Stimulated activated CD8-positive, alpha-beta memory T cell treated with anti-CD3 and anti-CD28 coated beads, Interleukin-4, amount 100 ng/mL, for 48 hours (primary cell): ENCODE measurements around the gene PARP2.
"Not testable (repeated sequence)": the region's sequence is repeated elsewhere in the genome, so short reads cannot be mapped to it uniquely, and the experiment has no call there.

Experiments
- DNase-seq: peaks from one replicate; pipeline ENCODE4 v3.0.0-alpha.2; 2020

PARP2 gene

DNA sequence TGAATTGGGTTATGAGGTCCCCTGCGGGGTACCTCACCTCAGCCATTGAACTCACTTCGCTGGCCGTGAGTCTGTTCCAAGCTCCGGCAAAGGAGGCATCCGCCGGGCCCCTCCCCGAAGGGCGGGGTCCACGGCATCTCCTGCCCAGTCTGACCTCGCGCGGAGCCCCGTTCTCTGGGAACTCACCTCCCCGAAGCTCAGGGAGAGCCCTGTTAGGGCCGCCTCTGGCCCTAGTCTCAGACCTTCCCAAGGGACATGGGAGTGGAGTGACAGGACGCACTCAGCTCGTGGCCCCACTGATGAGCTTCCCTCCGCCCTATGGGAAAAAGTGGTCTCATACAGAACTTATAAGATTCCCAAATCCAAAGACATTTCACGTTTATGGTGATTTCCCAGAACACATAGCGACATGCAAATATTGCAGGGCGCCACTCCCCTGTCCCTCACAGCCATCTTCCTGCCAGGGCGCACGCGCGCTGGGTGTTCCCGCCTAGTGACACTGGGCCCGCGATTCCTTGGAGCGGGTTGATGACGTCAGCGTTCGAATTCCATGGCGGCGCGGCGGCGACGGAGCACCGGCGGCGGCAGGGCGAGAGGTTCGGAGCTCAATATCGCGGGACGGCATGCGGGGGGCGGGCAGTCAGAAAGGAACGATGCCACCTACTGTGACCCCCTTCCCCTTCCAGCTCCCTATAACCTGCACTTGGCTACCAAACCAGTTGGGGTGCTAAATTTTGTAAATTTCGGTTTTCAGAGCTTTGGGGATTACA, at the start of gene PARP2:
TSS of gene PARP2 (plus strand) at position 544 of the 770 bp plus-strand sequence. CDS start at position 551, 7 bp downstream.
- peak; percentile 97 for DNase-seq

GRCh38 chr14:20294636-20295035, 48.8 kb upstream of the PARP2 start:
- DNase-seq: no peak

GRCh38 chr14:20295067-20295466, 48.4 kb upstream of the PARP2 start:
- DNase-seq: no peak

GRCh38 chr14:20302042-20302755, 41.2 kb upstream of the PARP2 start:
- no peak for DNase-seq

DNA sequence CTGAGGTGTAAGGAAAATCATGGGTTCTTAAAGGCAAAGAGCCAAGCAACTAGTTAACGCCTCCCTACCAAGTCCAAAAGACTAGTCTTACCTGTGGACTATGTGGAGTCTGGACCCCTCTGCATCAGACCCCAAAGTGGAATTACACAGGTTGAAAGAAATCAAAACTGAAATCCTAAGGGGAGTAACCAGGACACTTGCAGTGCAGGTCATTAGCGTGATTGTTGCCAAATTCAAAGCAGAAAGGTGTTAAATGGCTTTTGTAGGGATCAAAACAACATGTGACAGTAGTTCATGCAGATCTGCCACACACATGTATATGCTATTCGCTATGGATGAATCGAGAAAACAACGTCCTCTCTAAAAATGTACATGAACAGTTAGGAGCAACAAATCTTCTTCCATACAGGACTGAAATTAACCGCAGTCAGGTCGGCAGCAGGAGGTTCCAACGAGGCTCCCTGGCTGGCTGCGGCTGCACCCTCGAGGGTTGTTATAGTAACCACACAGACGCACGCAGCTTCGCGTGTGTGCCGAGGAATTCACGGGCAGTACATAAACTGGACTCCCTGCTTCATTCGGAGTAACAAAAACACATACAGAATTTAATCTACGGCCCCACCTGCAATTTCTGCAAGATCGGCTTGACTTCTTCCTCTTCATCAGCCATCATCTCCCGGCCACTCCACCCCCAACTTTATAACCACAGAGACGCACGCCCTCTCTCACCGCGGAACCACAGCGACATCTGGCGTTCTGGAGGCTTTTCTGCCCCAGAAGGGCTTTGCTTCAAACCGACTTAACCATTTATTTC, 38.0 kb upstream of the PARP2 start, which contains the start of gene TTC5:
TSS of gene TTC5 (minus strand) at position 687 of the 814 bp plus-strand sequence. CDS start at position 673, 14 bp downstream.
- DNase-seq: peak; percentile 95

GRCh38 chr14:20306079-20306423, 37.4 kb upstream of the PARP2 start:
- no peak for DNase-seq

- DNase-seq: no peak
Measured at GRCh38 chr14:20314026-20314425, 29.4 kb upstream of the PARP2 start.

GRCh38 chr14:20317720-20318119, 25.7 kb upstream of the PARP2 start:
- DNase-seq: no peak

GRCh38 chr14:20327005-20327869, 16.2 kb upstream of the PARP2 start:
- no peak for DNase-seq

GRCh38 chr14:20328705-20329104, 14.7 kb upstream of the PARP2 start:
- DNase-seq: no peak

DNA sequence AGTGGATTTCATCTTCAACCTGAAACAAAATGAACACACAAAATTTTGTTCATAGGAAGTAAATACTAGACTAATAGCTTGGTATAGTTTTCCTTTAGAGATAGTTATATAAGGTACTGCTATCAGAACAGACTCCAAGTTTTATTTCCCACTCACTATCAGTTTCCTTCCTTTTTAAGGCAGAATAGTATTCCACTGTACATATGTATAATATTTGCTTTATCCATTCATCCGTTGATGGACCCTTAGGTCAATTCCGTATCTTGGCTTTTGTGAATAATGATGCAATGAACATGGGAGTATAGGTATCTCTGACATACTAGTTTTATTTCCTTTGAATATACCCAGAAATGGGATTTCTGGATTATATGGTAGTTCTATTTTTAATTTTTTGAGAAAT, 14.1 kb upstream of the PARP2 start:
- no peak for DNase-seq

GRCh38 chr14:20331053-20331613, 12.3 kb upstream of the PARP2 start:
- DNase-seq: no peak

DNA sequence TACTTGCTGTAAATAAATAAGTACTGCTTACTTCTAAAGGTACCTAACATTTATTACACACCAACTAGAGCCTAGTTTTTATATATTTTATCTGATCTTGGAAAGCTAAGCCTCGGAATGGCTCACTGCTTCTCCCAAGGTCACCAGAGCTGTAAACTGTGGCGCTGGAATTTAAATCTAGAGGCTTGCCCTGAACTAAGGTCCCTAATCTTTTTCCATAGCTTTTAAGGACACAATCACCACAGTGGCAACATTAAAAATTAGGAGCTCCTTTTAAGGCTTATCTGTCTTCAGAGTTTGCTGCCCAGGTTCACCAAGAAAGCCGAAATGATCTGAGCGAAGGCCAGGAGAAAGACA, 11.0 kb upstream of the PARP2 start:
- DNase-seq: no peak

- peak; percentile 52 for DNase-seq
Measured at GRCh38 chr14:20332788-20333493, 10.5 kb upstream of the PARP2 start, which contains the start of gene CCNB1IP1. Gene CCNB1IP1 (minus strand): TSS chr14:20333279. CDS start chr14:20316523, 16,756 bp downstream.

GRCh38 chr14:20333494-20333841, 10.0 kb upstream of the PARP2 start:
- DNase-seq: no peak

DNA sequence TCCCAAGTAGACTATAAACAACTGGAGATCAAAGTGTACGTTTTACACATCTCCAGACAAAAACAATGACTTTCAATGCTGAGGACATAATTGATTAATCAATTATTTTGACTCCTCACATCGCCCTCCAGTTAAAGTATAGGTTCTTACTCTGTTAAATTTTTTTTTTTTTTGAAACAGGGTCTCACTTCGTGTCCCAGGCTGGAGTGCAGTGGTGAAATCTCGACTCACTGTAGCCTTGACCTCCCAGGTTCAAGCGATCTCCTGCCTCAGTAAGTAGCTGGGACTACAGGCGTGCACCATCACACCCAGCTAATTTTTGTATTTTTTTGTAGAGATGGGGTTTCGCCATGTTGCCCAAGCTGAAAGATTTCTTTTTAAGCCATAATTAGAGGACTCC, 9.4 kb upstream of the PARP2 start:
- DNase-seq: no peak

DNA sequence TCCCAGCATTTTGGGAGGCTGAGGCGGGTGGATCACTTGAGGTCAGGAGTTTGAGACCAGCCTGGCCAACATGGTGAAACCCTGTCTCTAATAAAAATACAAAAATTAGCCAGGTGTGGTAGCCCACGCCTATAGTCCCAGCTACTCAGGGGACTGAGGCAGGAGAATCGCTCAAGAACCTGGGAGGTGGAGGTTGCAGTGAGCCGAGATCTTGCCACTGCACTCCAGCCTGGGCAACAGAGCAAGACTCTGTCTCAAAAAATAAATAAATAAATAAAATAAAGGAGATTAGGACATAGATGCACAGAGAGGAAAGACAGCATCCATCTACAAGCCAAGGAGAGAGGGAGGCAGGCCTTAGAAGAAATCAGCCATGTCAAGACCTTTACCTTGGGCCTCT, 2.4 kb upstream of the PARP2 start:
- DNase-seq: not testable (repeated sequence)

DNA sequence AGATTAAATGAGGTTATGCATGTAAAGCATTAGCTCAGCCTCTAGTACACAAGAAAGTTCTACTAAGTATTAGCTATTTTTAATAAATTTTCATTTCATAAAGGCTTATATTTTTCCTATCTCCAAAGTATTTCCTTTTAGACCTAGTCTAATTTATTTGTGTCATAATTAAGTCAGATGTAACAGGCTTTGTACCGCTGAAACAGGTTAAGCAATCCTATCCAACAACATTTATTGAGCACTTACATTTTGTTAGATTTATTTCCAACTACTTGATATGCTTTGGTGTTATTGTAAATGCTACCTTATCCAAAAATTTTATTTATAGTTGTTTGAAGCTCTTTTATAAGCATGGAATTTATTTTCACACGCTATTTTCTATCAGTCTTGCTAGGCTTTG, 1.8 kb upstream of the PARP2 start:
- no peak for DNase-seq

DNA sequence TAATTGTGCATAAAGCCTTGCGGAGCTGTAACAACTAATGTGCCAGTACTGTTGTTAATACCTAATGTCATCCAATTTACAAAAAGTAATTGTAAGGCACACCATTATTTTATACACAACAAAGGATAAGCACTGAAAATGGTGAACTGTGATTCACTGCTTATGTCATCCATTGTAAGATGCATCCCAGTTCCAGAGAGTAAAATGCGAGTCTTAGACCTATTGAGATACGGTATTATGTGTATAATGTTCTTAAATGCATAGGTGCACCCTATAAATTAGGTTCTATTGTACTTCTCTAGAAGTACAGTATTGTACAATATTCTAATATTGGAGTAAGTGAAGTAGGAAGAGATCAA, 406 bp downstream of the PARP2 start:
- DNase-seq: no peak

GRCh38 chr14:20345366-20345765, 1.9 kb downstream of the PARP2 start:
- DNase-seq: no peak

DNA sequence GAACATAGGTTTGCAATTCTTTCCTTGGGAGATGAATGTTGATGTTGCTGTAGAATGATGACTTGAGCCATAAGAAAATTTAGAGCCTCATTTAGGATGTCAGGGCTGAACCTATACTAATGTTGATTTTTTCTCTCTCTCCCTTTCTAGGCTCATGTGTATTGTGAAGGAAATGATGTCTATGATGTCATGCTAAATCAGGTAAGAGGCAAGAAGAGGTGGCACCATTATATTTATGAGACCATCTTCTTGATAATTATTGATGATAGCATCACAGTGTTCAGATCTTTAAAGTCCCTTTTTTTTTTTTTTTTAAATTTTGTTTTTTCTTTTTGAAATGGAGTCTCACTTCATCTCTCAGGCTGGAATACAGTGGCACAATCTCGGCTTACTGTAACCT, 3.3 kb downstream of the PARP2 start:
- no peak for DNase-seq

DNA sequence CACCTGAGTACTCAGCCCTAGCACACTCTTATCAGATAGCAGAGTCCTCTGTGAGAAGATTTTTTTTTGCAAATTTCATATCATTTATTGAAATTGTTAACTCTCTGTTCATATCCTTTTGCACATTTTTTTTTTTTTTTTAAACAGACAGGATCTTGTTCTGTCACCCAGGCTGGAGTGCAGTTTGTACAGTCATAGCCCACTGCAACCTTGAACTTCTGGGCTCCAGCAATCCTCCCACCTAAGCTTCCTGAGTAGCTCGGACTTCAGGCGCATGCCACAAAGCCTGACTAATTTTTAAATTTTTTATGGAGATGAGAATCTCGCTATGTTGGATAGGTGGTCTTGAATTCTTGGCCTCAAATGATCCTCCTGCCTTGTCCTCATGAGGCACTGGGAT, 4.3 kb downstream of the PARP2 start:
- DNase-seq: no peak
